HCT116 (cell line): ENCODE data around the gene SLC12A3. TPM values are rescaled to one million over a fixed set of nuclear protein-coding genes. Genes with fewer than 3 reads are reported as not detected.

Source experiments
- ATAC-seq: fragments of 200-7000 bp; cut with Tn5 transposase; 2 replicates; pipeline ENCODE4 v1.9.1; 2020; ENCODE audit warnings: mild to moderate bottlenecking, moderate library complexity
- BruUV-seq: library from RNA; stranded (reverse); fragments of 400-500 nt; replicated peaks from 2 replicates; lab custom pipeline; 2021; lab: Mats Ljungman, UMichigan
- CTCF ChIA-PET: fragments of 300-600 bp; sonication (Branson Sonifier 250); formaldehyde crosslinking; loops from one replicate; lab custom pipeline; 2021; ENCODE audit warnings: antibody characterized with exemption; lab: Charles Lee
- POLR2A ChIA-PET: fragments of 300-600, 350-600 bp; sonication (Branson Sonifier 250); formaldehyde crosslinking; loops from one replicate; lab custom pipeline; 2021; ENCODE audit warnings: antibody characterized with exemption; lab: Charles Lee
- RAD21 ChIA-PET, 2 experiments: fragments of 300-600 bp; sonication (Branson Sonifier 250); formaldehyde crosslinking; loops; one replicate each; lab custom pipeline; 2023; ENCODE audit warnings: low total read pairs in 2 of 2; ENCODE audit not compliant: uncharacterized antibody in 2 of 2, unreplicated experiment in 2 of 2, low non-redundant PET in 1 of 2; lab: Charles Lee
- DNase-seq: peaks from one replicate; pipeline ENCODE4 v3.0.0-alpha.2; 2010; ENCODE audit warnings: low read depth, low spot score
- H2AFZ ChIP-seq: fragments of 200-600 bp; shearing (Covaris generic), sonication (generic); 2 replicates; pipeline ENCODE4 v1.6.1; 2017; ENCODE audit warnings: low read depth, mixed run types, mixed read lengths, antibody characterized with exemption, low read length; ENCODE audit not compliant: poor library complexity, severe bottlenecking
- H3K27ac ChIP-seq: 2 replicates; pipeline ENCODE4 v1.5.1; 2012; ENCODE audit warnings: low read depth, low read length
- H3K27me3 ChIP-seq: fragments of 200-600 bp; sonication (generic); 2 replicates; pipeline ENCODE4 v1.6.1; 2016; ENCODE audit warnings: mixed run types, low read length, mixed read lengths; ENCODE audit not compliant: insufficient read depth
- H3K36me3 ChIP-seq, 2 experiments: fragments of 200-500 bp in 1 of 2; fragments of 200-600 bp in 1 of 2; sonication (Bioruptor generic) in 1 of 2; sonication (generic) in 1 of 2; 2 replicates each; pipeline versions ENCODE4 v1.5.1 to v1.6.1; 2014 to 2016; ENCODE audit warnings: low read length in 2 of 2, inconsistent platforms in 1 of 2, mixed read lengths in 1 of 2, mixed run types in 1 of 2; ENCODE audit not compliant: insufficient read depth in 2 of 2, control insufficient read depth in 1 of 2
- H3K4me1 ChIP-seq, 2 experiments: fragments of 200-600 bp in 1 of 2; sonication (generic) in 1 of 2; 2 replicates each; pipeline versions ENCODE4 v1.5.1 to v1.6.1; 2012 to 2017; ENCODE audit warnings: low read length in 2 of 2, inconsistent platforms in 1 of 2, mild to moderate bottlenecking in 1 of 2, mixed read lengths in 1 of 2, mixed run types in 1 of 2, moderate library complexity in 1 of 2; ENCODE audit not compliant: insufficient read depth in 2 of 2, control insufficient read depth in 1 of 2
- H3K4me2 ChIP-seq: fragments of 200-600 bp; sonication (generic); 2 replicates; pipeline ENCODE4 v1.6.1; 2017; ENCODE audit warnings: mixed run types, low read length, mixed read lengths
- H3K4me3 ChIP-seq, 2 experiments: fragments of 200-600 bp in 1 of 2; sonication (generic) in 1 of 2; replicated peaks in 1 of 2; 2 replicates each; pipeline ENCODE4 v1.5.1; 2011 to 2016; ENCODE audit warnings: low read length in 2 of 2, control low read depth in 1 of 2, low read depth in 1 of 2, mild to moderate bottlenecking in 1 of 2, mixed read lengths in 1 of 2, mixed run types in 1 of 2
- H3K79me2 ChIP-seq: fragments of 200-600 bp; sonication (generic); 2 replicates; pipeline ENCODE4 v1.6.1; 2017; ENCODE audit warnings: mild to moderate bottlenecking, mixed run types, low read length, moderate library complexity, mixed read lengths; ENCODE audit not compliant: insufficient read depth
- H3K9ac ChIP-seq: fragments of 200-600 bp; sonication (generic); 2 replicates; pipeline ENCODE4 v1.6.1; 2016; ENCODE audit warnings: low read length, mixed read lengths
- H3K9me2 ChIP-seq: fragments of 200-600 bp; sonication (generic), shearing (Covaris generic); 2 replicates; pipeline ENCODE4 v1.6.1; 2017; ENCODE audit warnings: mixed run types, mild to moderate bottlenecking, moderate library complexity; ENCODE audit not compliant: insufficient read depth
- H3K9me3 ChIP-seq, 2 experiments: fragments of 200-500 bp in 1 of 2; fragments of 200-600 bp in 1 of 2; sonication (Bioruptor generic) in 1 of 2; sonication (generic) in 1 of 2; 2 replicates each; pipeline ENCODE4 v1.6.1; 2014 to 2017; ENCODE audit warnings: low read length in 2 of 2, mixed read lengths in 2 of 2, inconsistent platforms in 1 of 2, low read depth in 1 of 2, mild to moderate bottlenecking in 1 of 2, mixed run types in 1 of 2, moderate library complexity in 1 of 2; ENCODE audit not compliant: control insufficient read depth in 1 of 2, insufficient read depth in 1 of 2
- H4K20me1 ChIP-seq: fragments of 200-600 bp; sonication (generic), shearing (Covaris generic); 2 replicates; pipeline ENCODE4 v1.6.1; 2017; ENCODE audit warnings: mixed run types, mild to moderate bottlenecking, moderate library complexity; ENCODE audit not compliant: insufficient read depth
- EGR1 ChIP-seq: IDR thresholded peaks from 2 replicates; pipeline ENCODE4 v1.6.1; 2012; ENCODE audit warnings: low read depth
- ELF1 ChIP-seq: IDR thresholded peaks from 2 replicates; pipeline ENCODE4 v1.6.1; 2012; ENCODE audit warnings: low read depth, borderline replicate concordance
- FOSL1 ChIP-seq: IDR thresholded peaks from 2 replicates; pipeline ENCODE4 v1.6.1; 2012; ENCODE audit warnings: low read depth
- JUND ChIP-seq: IDR thresholded peaks from 2 replicates; pipeline ENCODE4 v1.6.1; 2012
- POLR2A ChIP-seq: IDR thresholded peaks from 2 replicates; pipeline ENCODE4 v1.7.0; 2011; ENCODE audit warnings: borderline replicate concordance; ENCODE audit not compliant: insufficient read depth, insufficient read length; ENCODE audit errors: extremely low read depth
- POLR2AphosphoS5 ChIP-seq: IDR thresholded peaks from 2 replicates; pipeline ENCODE4 v1.6.1; 2011; ENCODE audit warnings: mild to moderate bottlenecking, low read depth, low read length, moderate library complexity
- SIN3A ChIP-seq: IDR thresholded peaks from 2 replicates; pipeline ENCODE4 v1.6.1; 2012; ENCODE audit warnings: low read depth
- YY1 ChIP-seq: IDR thresholded peaks from 2 replicates; pipeline ENCODE4 v1.6.1; 2011; ENCODE audit warnings: low read length, low read depth, moderate library complexity, mild to moderate bottlenecking; ENCODE audit not compliant: insufficient replicate concordance; ENCODE audit errors: extremely low read depth
- intact Hi-C: fragments of 100-400 bp; cut with micrococcal nuclease; formaldehyde crosslinking; loops from 2 replicates; pipeline ENCODE4 v1.10.0; 2022
- total RNA-seq: library from RNA; stranded (reverse); gene quantifications from one replicate; pipeline ENCODE4 v1.2.1, GENCODE V29; 2021; ENCODE audit not compliant: unreplicated experiment
- TF ChIP-seq, protein P1 (sequence below): IDR thresholded peaks from 2 replicates; pipeline ENCODE4 v1.6.1; 2012; ENCODE audit warnings: low read depth
- TF ChIP-seq, protein P2 (sequence below): IDR thresholded peaks from 2 replicates; pipeline ENCODE4 v1.6.1; 2012
- TF ChIP-seq, protein P3 (sequence below): IDR thresholded peaks from 2 replicates; pipeline ENCODE4 v1.6.1; 2012
- TF ChIP-seq, protein P4 (sequence below): IDR thresholded peaks from 2 replicates; pipeline ENCODE4 v1.6.1; 2011; ENCODE audit warnings: mild to moderate bottlenecking, low read length, moderate library complexity; ENCODE audit not compliant: insufficient replicate concordance; ENCODE audit errors: extremely low read depth

SLC12A3 gene
- total RNA-seq, 1 experiment from 2014 or later = not detected

DNA sequence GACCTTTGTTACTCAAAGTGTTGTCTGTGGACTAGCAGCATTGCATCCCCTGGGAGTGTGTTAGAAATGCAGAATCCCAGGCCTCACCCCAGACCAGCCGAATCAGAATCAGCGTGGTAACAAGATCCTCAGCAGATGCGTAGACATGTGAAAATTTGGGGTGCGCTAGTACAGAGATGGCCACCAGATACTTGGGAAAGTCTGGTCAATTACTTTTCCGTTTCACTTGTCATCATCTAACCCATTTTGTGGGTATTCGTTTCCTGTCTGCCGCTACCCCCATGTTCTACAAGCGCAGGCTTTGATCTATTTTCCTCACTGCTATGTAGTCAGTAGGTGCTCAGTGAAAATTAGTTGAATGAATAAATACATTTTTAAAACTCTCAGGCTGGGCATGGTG, 33.8 kb downstream of the SLC12A3 start:
- intact Hi-C loops = no loop called here
- TF ChIP-seq POLR2AphosphoS5 = no peak
- TF ChIP-seq, protein P1, sequence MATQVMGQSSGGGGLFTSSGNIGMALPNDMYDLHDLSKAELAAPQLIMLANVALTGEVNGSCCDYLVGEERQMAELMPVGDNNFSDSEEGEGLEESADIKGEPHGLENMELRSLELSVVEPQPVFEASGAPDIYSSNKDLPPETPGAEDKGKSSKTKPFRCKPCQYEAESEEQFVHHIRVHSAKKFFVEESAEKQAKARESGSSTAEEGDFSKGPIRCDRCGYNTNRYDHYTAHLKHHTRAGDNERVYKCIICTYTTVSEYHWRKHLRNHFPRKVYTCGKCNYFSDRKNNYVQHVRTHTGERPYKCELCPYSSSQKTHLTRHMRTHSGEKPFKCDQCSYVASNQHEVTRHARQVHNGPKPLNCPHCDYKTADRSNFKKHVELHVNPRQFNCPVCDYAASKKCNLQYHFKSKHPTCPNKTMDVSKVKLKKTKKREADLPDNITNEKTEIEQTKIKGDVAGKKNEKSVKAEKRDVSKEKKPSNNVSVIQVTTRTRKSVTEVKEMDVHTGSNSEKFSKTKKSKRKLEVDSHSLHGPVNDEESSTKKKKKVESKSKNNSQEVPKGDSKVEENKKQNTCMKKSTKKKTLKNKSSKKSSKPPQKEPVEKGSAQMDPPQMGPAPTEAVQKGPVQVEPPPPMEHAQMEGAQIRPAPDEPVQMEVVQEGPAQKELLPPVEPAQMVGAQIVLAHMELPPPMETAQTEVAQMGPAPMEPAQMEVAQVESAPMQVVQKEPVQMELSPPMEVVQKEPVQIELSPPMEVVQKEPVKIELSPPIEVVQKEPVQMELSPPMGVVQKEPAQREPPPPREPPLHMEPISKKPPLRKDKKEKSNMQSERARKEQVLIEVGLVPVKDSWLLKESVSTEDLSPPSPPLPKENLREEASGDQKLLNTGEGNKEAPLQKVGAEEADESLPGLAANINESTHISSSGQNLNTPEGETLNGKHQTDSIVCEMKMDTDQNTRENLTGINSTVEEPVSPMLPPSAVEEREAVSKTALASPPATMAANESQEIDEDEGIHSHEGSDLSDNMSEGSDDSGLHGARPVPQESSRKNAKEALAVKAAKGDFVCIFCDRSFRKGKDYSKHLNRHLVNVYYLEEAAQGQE = no peak
- TF ChIP-seq YY1 = no peak
- no peak for TF ChIP-seq EGR1
- TF ChIP-seq JUND = no peak
- no peak for TF ChIP-seq POLR2A
- TF ChIP-seq, protein P2, sequence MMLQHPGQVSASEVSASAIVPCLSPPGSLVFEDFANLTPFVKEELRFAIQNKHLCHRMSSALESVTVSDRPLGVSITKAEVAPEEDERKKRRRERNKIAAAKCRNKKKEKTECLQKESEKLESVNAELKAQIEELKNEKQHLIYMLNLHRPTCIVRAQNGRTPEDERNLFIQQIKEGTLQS = no peak
- no peak for TF ChIP-seq ELF1
- no peak for TF ChIP-seq SIN3A
- TF ChIP-seq, protein P3, sequence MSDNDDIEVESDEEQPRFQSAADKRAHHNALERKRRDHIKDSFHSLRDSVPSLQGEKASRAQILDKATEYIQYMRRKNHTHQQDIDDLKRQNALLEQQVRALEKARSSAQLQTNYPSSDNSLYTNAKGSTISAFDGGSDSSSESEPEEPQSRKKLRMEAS = no peak
- TF ChIP-seq, protein P4, sequence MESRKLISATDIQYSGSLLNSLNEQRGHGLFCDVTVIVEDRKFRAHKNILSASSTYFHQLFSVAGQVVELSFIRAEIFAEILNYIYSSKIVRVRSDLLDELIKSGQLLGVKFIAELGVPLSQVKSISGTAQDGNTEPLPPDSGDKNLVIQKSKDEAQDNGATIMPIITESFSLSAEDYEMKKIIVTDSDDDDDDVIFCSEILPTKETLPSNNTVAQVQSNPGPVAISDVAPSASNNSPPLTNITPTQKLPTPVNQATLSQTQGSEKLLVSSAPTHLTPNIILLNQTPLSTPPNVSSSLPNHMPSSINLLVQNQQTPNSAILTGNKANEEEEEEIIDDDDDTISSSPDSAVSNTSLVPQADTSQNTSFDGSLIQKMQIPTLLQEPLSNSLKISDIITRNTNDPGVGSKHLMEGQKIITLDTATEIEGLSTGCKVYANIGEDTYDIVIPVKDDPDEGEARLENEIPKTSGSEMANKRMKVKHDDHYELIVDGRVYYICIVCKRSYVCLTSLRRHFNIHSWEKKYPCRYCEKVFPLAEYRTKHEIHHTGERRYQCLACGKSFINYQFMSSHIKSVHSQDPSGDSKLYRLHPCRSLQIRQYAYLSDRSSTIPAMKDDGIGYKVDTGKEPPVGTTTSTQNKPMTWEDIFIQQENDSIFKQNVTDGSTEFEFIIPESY = no peak
- TF ChIP-seq FOSL1 = no peak
- CTCF ChIA-PET = no interaction called here
- Histone ChIP-seq H3K4me1 (no peaks in the 10 kb centered on the region; a peak in 1 of 4 replicates), H3K9ac (no peak overlapping the region), H3K27ac (no peak overlapping the region), H2AFZ (no peak overlapping the region), H4K20me1 (no peaks in the 10 kb centered on the region), H3K36me3 (no peaks in the 10 kb centered on the region), H3K9me2 (no peaks in the 10 kb centered on the region), H3K79me2 (no peaks in the 10 kb centered on the region), H3K9me3 (no peaks in the 10 kb centered on the region), H3K4me2 (no peak overlapping the region), H3K27me3 (no peaks in the 10 kb centered on the region), H3K4me3 (no peak overlapping the region)
- POLR2A ChIA-PET = no interaction called here
- DNase-seq (no peak), ATAC-seq (no peak)
- BruUV-seq = no TSS peak
- RAD21 ChIA-PET = no interaction called here
